Transverse colon (tissue), 4 donors: ENCODE data around the gene RPTOR.

Experiments
- CTCF ChIP-seq, 5 experiments: fragments of 200-600 bp in 3 of 5; fragments of 450-650 bp in 2 of 5; sonication (generic) in 3 of 5; IDR thresholded peaks; 1 replicate in 2 of 5; 2 replicates in 3 of 5; pipeline ENCODE4 v1.5.1; 2016 to 2017; ENCODE audit warnings: antibody characterized with exemption in 5 of 5, inconsistent platforms in 3 of 5, mild to moderate bottlenecking in 2 of 5, moderate library complexity in 1 of 5
- EP300 ChIP-seq: sonication (generic); formaldehyde crosslinking; IDR thresholded peaks from one replicate; pipeline ENCODE4 v1.6.1; 2017; ENCODE audit warnings: antibody characterized with exemption, low read depth
- POLR2A ChIP-seq: fragments of 450-650 bp; IDR thresholded peaks from one replicate; pipeline ENCODE4 v1.6.1; 2016; ENCODE audit warnings: antibody characterized with exemption, mild to moderate bottlenecking, moderate library complexity
- POLR2AphosphoS5 ChIP-seq, 3 donors: sonication (generic); formaldehyde crosslinking; IDR thresholded peaks; one replicate each; pipeline ENCODE4 v1.6.1; 2016; ENCODE audit warnings: antibody characterized with exemption in 3 of 3

DNA sequence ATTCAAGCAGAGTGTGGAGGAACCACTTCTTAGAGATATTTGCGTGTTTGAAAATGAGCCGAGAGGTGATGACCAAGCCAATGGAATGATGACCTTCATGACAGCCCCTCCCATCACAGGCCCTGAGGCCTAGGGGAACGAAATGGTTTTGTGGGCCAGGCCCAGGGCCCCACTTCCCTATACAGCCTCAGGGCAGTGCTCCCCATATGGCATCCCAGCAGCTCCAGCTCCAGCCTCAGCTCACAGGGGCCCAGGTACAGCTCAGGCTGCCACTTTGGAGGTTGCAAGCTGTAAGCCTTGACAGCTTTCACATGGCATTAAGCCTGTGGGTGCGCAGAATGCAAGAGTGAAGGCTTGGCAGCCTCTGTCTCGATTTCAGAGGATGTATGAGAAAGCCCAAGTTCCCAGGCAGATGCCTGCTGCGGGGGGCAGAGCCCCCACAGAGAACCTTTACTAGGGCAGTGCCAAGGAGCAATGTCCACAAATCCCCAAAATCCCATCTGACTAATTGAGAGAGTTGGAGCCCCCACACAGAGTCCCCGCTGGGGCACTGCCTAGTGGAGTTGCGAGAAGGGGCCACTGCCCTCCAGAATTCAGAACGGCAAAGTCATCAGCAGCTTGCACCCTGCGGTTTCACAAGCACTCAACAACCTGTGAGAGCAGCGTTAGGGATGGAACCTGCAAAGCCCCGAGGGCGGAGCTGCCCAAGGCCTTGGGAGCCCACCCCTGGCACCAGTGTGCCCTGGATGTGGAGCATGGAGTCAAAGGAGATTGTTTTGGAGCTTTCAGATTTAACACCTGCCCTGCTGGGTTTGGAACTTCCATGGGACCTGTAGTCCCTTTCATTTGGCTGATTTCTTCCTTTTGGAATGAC lies 468.2 kb downstream of the RPTOR start:
- TF ChIP-seq POLR2A (no peak), CTCF (IDR thresholded peaks at IDR 0.05) (no peak), POLR2AphosphoS5 (IDR thresholded peaks at IDR 0.05) (no peak), EP300 (no peak)
